Measurements from ENCODE around the gene DDX18. TPM values are rescaled to one million over a fixed set of nuclear protein-coding genes. Genes with fewer than 3 reads are reported as not detected.

Gene DDX18
- total RNA-seq, 3 donors from 2014 or later, result 46.1 to 63.7 (median 50.8) TPM

DNA sequence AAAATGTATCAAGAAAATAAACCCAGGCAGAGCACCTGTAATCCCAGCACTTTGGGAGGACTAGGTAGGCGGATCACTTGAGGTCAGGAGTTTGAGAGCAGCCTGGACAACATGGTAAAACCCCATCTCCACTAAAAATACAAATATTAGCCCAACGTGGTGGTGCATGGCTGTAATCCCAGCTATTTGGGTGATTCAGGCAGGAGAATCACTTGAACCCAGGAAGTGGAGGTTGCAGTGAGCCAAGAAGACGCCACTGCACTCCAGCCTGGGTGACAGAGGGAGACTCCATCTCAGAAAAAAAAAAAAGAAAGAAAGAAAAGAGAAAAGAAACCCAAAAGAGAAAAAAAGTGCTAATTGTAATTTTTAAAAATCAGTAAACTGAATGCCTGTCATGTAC, 41.4 kb downstream of the DDX18 start:
- H3K36me3 ChIP-seq, result no peaks in the 10 kb centered on the region
- peaks cover 0 to 17% of the 10 kb centered on the region in 2 donors for H3K27me3 ChIP-seq
- no peaks in the 10 kb centered on the region for H3K4me1 ChIP-seq
- DNase-seq (ENCODE audit: low spot score in 2 of 2), result no peak
- no peak overlapping the region for H3K4me3 ChIP-seq
- peaks cover 7 to 12% of the 10 kb centered on the region in 2 donors for H3K9me3 ChIP-seq
- no peak overlapping the region for H3K27ac ChIP-seq
- intact Hi-C loops (cut with DNase I; ENCODE audit: low total_unique reads), result no loop called here
- TF ChIP-seq POLR2A (IDR thresholded peaks at IDR 0.05), result no peak
- TF ChIP-seq, protein P1, sequence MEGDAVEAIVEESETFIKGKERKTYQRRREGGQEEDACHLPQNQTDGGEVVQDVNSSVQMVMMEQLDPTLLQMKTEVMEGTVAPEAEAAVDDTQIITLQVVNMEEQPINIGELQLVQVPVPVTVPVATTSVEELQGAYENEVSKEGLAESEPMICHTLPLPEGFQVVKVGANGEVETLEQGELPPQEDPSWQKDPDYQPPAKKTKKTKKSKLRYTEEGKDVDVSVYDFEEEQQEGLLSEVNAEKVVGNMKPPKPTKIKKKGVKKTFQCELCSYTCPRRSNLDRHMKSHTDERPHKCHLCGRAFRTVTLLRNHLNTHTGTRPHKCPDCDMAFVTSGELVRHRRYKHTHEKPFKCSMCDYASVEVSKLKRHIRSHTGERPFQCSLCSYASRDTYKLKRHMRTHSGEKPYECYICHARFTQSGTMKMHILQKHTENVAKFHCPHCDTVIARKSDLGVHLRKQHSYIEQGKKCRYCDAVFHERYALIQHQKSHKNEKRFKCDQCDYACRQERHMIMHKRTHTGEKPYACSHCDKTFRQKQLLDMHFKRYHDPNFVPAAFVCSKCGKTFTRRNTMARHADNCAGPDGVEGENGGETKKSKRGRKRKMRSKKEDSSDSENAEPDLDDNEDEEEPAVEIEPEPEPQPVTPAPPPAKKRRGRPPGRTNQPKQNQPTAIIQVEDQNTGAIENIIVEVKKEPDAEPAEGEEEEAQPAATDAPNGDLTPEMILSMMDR (IDR thresholded peaks at IDR 0.05), result no peak
- no peak for TF ChIP-seq POLR2AphosphoS5 (IDR thresholded peaks at IDR 0.05)

DNA sequence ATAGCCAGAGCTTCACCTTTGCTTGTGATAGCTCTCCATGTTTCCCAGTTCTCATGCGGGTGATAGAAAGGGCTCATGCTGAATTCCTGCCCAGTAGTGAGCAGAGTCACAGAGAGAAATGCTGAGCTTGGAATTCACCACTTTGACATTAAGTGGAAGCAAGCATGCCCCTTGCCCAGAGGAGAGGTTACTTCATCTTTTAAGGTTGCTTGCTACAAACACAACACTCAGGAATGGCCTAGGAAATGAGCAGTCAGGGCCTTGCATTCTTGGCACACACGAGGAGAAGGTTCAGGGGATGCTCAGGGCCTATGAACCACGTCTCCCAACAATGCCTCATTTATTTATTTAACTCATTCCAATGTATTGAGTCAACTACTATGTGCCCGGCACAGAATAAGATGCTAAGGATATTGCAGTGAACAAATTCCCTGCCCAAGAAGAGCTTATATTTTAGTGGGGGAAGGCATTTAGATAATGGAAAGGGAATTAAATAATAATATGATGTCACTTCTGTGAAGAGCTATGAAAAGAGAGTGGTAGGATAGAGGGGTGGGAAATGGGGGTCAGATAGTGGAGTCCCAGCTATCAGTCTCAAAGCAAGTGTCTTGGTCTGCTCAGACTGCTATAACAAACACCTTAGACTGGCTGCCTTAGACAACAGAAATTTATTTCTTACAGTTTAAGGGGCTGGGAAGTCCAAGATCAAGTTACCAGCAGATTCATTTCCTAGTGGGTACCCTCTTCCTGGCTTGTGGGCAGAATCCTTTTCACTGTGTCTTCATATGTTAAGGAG, 42.1 kb downstream of the DDX18 start:
- Histone ChIP-seq H3K27ac (no peak overlapping the region), H3K27me3 (peaks cover 0 to 12% of the 10 kb centered on the region in 2 donors), H3K4me3 (no peak overlapping the region), H3K4me1 (no peaks in the 10 kb centered on the region), H3K36me3 (no peaks in the 10 kb centered on the region), H3K9me3 (peaks cover 7 to 12% of the 10 kb centered on the region in 2 donors)
- TF ChIP-seq POLR2A (IDR thresholded peaks at IDR 0.05), result no peak
- TF ChIP-seq, protein P1 (IDR thresholded peaks at IDR 0.05), result no peak
- intact Hi-C loops (cut with DNase I; ENCODE audit: low total_unique reads), result no loop called here
- no peak for DNase-seq (ENCODE audit: low spot score in 2 of 2)

DNA sequence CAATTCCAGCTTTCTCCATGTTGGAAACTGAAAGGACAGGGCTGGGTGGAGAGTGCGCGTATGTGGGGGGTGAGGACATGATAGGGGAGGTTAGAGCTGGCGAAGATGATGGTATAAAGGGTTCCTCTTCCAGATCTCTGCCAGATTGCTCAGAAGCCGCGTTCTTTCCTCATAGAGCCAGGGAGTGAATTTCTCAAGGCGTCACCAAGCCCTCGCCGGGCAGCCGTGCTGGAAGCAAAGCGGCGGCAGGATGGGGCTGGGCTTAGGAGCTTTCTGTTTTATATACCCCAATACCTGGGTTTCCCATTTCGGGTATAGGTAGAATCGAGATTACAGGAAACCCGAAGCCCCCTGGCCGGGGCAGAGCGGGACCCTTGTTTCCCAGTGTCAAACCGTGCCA, 43.8 kb downstream of the DDX18 start:
- TF ChIP-seq POLR2A (IDR thresholded peaks at IDR 0.05), result no peak
- no peak for TF ChIP-seq POLR2AphosphoS5 (IDR thresholded peaks at IDR 0.05)
- TF ChIP-seq, protein P1 (IDR thresholded peaks at IDR 0.05), result no peak
- Histone ChIP-seq H3K27ac (no peak overlapping the region), H3K4me3 (no peak overlapping the region), H3K27me3 (peaks cover 0 to 12% of the 10 kb centered on the region in 2 donors), H3K36me3 (no peaks in the 10 kb centered on the region), H3K9me3 (peaks cover 7 to 12% of the 10 kb centered on the region in 2 donors), H3K4me1 (no peaks in the 10 kb centered on the region)
- no peak for DNase-seq (ENCODE audit: low spot score in 2 of 2)
- intact Hi-C loops (cut with DNase I; ENCODE audit: low total_unique reads), result no loop called here

DNA sequence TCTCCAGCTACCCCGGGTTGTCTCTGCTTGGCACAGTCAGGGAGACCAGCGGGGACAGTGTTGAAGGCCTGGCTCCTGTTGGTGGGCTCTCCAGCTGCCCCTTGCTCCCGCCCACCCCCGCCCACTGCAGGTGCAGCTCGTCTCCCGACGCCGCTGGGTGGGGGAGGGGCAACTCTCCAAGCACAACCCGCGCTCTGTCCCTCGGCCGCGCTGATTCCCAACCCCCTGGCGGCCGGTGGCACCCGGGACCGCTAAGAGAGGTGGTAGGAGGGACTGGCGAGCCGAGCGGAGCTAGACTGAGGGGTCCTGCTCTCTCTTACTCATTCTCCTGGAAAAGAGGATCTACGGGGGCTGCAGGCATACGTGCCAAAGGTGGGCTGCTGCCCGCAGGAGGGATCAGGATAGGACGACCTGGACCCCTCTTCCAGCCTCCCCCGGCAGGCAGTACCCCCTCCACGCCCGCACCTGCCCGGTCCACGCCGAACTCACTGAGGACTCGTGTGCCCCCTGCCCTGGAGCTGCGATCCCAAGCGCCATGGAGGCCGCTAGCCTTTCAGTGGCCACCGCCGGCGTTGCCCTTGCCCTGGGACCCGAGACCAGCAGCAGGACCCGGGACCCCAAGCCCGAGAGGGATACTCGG, 44.5 kb downstream of the DDX18 start:
- no peaks in the 10 kb centered on the region for H3K4me1 ChIP-seq
- H3K36me3 ChIP-seq, result no peaks in the 10 kb centered on the region
- H3K27me3 ChIP-seq, result peaks cover 0 to 12% of the 10 kb centered on the region in 2 donors
- TF ChIP-seq POLR2AphosphoS5 (IDR thresholded peaks at IDR 0.05) (no peak), POLR2A (IDR thresholded peaks at IDR 0.05) (no peak)
- TF ChIP-seq, protein P1 (IDR thresholded peaks at IDR 0.05), result no peak
- no peak for DNase-seq (ENCODE audit: low spot score in 2 of 2)
- intact Hi-C loops (cut with DNase I; ENCODE audit: low total_unique reads), result no loop called here
- H3K9me3 ChIP-seq, result peaks cover 7 to 12% of the 10 kb centered on the region in 2 donors
- H3K4me3 ChIP-seq, result no peak overlapping the region
- no peak overlapping the region for H3K27ac ChIP-seq

DNA sequence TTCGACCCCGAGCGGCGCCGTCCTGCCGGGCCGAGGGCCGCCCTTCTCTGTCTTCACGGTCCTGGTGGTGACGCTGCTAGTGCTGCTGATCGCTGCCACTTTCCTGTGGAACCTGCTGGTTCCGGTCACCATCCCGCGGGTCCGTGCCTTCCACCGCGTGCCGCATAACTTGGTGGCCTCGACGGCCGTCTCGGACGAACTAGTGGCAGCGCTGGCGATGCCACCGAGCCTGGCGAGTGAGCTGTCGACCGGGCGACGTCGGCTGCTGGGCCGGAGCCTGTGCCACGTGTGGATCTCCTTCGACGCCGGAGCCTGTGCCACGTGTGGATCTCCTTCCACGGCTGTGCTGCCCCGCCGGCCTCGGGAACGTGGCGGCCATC, 45.0 kb downstream of the DDX18 start:
- TF ChIP-seq POLR2A (IDR thresholded peaks at IDR 0.05) (no peak), POLR2AphosphoS5 (IDR thresholded peaks at IDR 0.05) (no peak)
- TF ChIP-seq, protein P1 (IDR thresholded peaks at IDR 0.05), result no peak
- intact Hi-C loops (cut with DNase I; ENCODE audit: low total_unique reads), result no loop called here
- Histone ChIP-seq H3K27ac (no peak overlapping the region), H3K27me3 (peaks cover 0 to 12% of the 10 kb centered on the region in 2 donors), H3K4me3 (peak overlapping the region in 1 of 3 donors; percentile 52), H3K4me1 (no peaks in the 10 kb centered on the region), H3K9me3 (peaks cover 7 to 12% of the 10 kb centered on the region in 2 donors), H3K36me3 (no peaks in the 10 kb centered on the region)
- no peak for DNase-seq (ENCODE audit: low spot score in 2 of 2)

All from breast epithelium (tissue), 4 donors.